ENCODE measurements around the gene SH2B3.

DNA sequence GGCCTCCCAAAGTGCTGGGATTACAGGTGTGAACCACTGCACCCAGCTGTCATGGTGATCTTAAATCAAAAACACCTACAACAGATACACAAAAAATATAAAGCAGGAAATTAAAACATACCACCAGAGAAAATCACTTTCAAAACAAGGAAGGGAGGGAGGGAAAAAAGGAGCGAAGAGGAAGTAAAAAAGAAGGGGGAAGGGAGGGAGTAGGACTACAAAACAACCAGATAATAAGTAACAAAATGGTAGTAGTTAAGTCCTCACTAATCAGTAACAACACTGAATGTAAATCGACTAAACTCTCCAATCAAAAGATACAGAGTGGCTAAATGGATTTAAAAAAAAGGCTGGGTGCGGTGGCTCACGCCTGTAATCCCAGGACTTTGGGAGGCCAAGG, 89.0 kb downstream of the SH2B3 start:
- TF ChIP-seq, protein P1, sequence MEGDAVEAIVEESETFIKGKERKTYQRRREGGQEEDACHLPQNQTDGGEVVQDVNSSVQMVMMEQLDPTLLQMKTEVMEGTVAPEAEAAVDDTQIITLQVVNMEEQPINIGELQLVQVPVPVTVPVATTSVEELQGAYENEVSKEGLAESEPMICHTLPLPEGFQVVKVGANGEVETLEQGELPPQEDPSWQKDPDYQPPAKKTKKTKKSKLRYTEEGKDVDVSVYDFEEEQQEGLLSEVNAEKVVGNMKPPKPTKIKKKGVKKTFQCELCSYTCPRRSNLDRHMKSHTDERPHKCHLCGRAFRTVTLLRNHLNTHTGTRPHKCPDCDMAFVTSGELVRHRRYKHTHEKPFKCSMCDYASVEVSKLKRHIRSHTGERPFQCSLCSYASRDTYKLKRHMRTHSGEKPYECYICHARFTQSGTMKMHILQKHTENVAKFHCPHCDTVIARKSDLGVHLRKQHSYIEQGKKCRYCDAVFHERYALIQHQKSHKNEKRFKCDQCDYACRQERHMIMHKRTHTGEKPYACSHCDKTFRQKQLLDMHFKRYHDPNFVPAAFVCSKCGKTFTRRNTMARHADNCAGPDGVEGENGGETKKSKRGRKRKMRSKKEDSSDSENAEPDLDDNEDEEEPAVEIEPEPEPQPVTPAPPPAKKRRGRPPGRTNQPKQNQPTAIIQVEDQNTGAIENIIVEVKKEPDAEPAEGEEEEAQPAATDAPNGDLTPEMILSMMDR (IDR thresholded peaks at IDR 0.05; ENCODE audit: insufficient read depth, low read length, poor library complexity, severe bottlenecking): no peak
- no peak for TF ChIP-seq EZH2phosphoT487 (conservative IDR thresholded peaks at IDR 0.05; ENCODE audit: low read length)

Measured in SU-DHL-6 (cell line).